Nephron progenitor cell (in vitro differentiated cells): Measurements from ENCODE around the gene TEX29.

Source experiments
- DNase-seq: peaks from one replicate; pipeline ENCODE4 v3.0.0; 2021
- H3K27ac Mint-ChIP-seq: 2 replicates; pipeline ENCODE4 v1.8.0; 2021; ENCODE audit warnings: mild to moderate bottlenecking, moderate library complexity, mixed read lengths
- H3K27me3 Mint-ChIP-seq: 2 replicates; pipeline ENCODE4 v1.8.0; 2021; ENCODE audit warnings: mild to moderate bottlenecking, low read depth, mixed read lengths; ENCODE audit not compliant: poor library complexity
- H3K36me3 Mint-ChIP-seq: 2 replicates; pipeline ENCODE4 v1.8.0; 2021; ENCODE audit warnings: low read depth, mixed read lengths
- H3K4me1 Mint-ChIP-seq: 2 replicates; pipeline ENCODE4 v1.8.0; 2021; ENCODE audit warnings: mixed read lengths
- H3K4me3 Mint-ChIP-seq: 2 replicates; pipeline ENCODE4 v1.8.0; 2021; ENCODE audit warnings: mild to moderate bottlenecking, moderate library complexity, mixed read lengths
- H3K9me3 Mint-ChIP-seq: 2 replicates; pipeline ENCODE4 v1.8.0; 2021; ENCODE audit warnings: mild to moderate bottlenecking, moderate library complexity, mixed read lengths
- CTCF ChIP-seq: fragments of 200-600 bp; sonication (generic); IDR thresholded peaks from 2 replicates; pipeline ENCODE4 v1.5.0; 2021; ENCODE audit warnings: antibody characterized with exemption

TEX29 gene

GRCh38 chr13:111304041-111304544 lies 16.3 kb upstream of the TEX29 start:
- Mint-ChIP-seq H3K4me1 (peaks cover 6% of the 10 kb centered on the region), H3K4me3 (no peak overlapping the region), H3K27ac (no peak overlapping the region), H3K36me3 (peaks cover 82% of the 10 kb centered on the region), H3K9me3 (peaks cover 8% of the 10 kb centered on the region), H3K27me3 (no peaks in the 10 kb centered on the region)
- TF ChIP-seq CTCF = no peak
- no peak for DNase-seq

- Mint-ChIP-seq H3K9me3 (peaks cover 14% of the 10 kb centered on the region), H3K36me3 (peaks cover 89% of the 10 kb centered on the region), H3K4me3 (no peak overlapping the region), H3K4me1 (peaks cover 8% of the 10 kb centered on the region), H3K27me3 (no peaks in the 10 kb centered on the region), H3K27ac (peak overlapping the region; percentile 63)
- DNase-seq = no peak
- TF ChIP-seq CTCF = no peak
Measured at GRCh38 chr13:111304603-111305289, 15.7 kb upstream of the TEX29 start.

GRCh38 chr13:111312944-111313590 lies 7.4 kb upstream of the TEX29 start:
- no peak for DNase-seq
- Mint-ChIP-seq H3K27ac (no peak overlapping the region), H3K27me3 (peaks cover 2% of the 10 kb centered on the region), H3K4me1 (peaks cover 8% of the 10 kb centered on the region), H3K36me3 (peaks cover 65% of the 10 kb centered on the region), H3K9me3 (peaks cover 51% of the 10 kb centered on the region), H3K4me3 (no peak overlapping the region)
- no peak for TF ChIP-seq CTCF

- no peak for DNase-seq
- no peak overlapping the region for H3K4me3 Mint-ChIP-seq
- no peak for TF ChIP-seq CTCF
- H3K9me3 Mint-ChIP-seq = peaks cover 47% of the 10 kb centered on the region
- H3K4me1 Mint-ChIP-seq = peaks cover 3% of the 10 kb centered on the region
- H3K36me3 Mint-ChIP-seq = peaks cover 56% of the 10 kb centered on the region
- no peak overlapping the region for H3K27ac Mint-ChIP-seq
- peaks cover 2% of the 10 kb centered on the region for H3K27me3 Mint-ChIP-seq
Measured at GRCh38 chr13:111313911-111314425, 6.5 kb upstream of the TEX29 start.

- Mint-ChIP-seq H3K27ac (peak overlapping the region; percentile 29), H3K9me3 (peaks cover 38% of the 10 kb centered on the region), H3K27me3 (peaks cover 2% of the 10 kb centered on the region), H3K4me3 (no peak overlapping the region), H3K4me1 (no peaks in the 10 kb centered on the region), H3K36me3 (peaks cover 47% of the 10 kb centered on the region)
- no peak for TF ChIP-seq CTCF
- no peak for DNase-seq
Measured at GRCh38 chr13:111314852-111315251, 5.6 kb upstream of the TEX29 start.
